ENCODE measurements around the gene SCUBE2. TPM values are rescaled to one million over a fixed set of nuclear protein-coding genes. Genes with fewer than 3 reads are reported as not detected.

Gene SCUBE2
- total RNA-seq, 1 donor from 2014 or later, result 1.2 TPM

GRCh38 chr11:9030601-9031000 lies 60.8 kb downstream of the SCUBE2 start:
- H3K4me1 Mint-ChIP-seq (ENCODE audit: low read depth), result no peaks in the 10 kb centered on the region
- peaks cover 3% of the 10 kb centered on the region for H3K27me3 Mint-ChIP-seq
- DNase-seq (ENCODE audit: low spot score, unreplicated experiment), result no peak
- TF ChIP-seq CTCF (IDR thresholded peaks at IDR 0.05; ENCODE audit: unreplicated experiment), result no peak
- no peak overlapping the region for H3K4me3 Mint-ChIP-seq (ENCODE audit: low read depth)
- H3K36me3 Mint-ChIP-seq (ENCODE audit: insufficient read depth), result no peaks in the 10 kb centered on the region
- no peak overlapping the region for H3K27ac Mint-ChIP-seq
- no peaks in the 10 kb centered on the region for H3K9me3 Mint-ChIP-seq (ENCODE audit: low read depth)

- H3K36me3 Mint-ChIP-seq (ENCODE audit: insufficient read depth), result no peaks in the 10 kb centered on the region
- TF ChIP-seq CTCF (IDR thresholded peaks at IDR 0.05; ENCODE audit: unreplicated experiment), result no peak
- no peaks in the 10 kb centered on the region for H3K4me1 Mint-ChIP-seq (ENCODE audit: low read depth)
- no peaks in the 10 kb centered on the region for H3K9me3 Mint-ChIP-seq (ENCODE audit: low read depth)
- H3K27ac Mint-ChIP-seq, result no peak overlapping the region
- DNase-seq (ENCODE audit: low spot score, unreplicated experiment), result no peak
- H3K27me3 Mint-ChIP-seq, result peaks cover 3% of the 10 kb centered on the region
- no peak overlapping the region for H3K4me3 Mint-ChIP-seq (ENCODE audit: low read depth)
Measured at GRCh38 chr11:9029422-9029821, 62.0 kb downstream of the SCUBE2 start.

- Mint-ChIP-seq H3K4me3 (ENCODE audit: low read depth) (no peak overlapping the region), H3K27me3 (peaks cover under 1% of the 10 kb centered on the region), H3K9me3 (ENCODE audit: low read depth) (no peaks in the 10 kb centered on the region), H3K36me3 (ENCODE audit: insufficient read depth) (no peaks in the 10 kb centered on the region), H3K4me1 (ENCODE audit: low read depth) (no peaks in the 10 kb centered on the region), H3K27ac (no peak overlapping the region)
- TF ChIP-seq CTCF (IDR thresholded peaks at IDR 0.05; ENCODE audit: unreplicated experiment), result no peak
- DNase-seq (ENCODE audit: low spot score, unreplicated experiment), result no peak
Measured at GRCh38 chr11:9028581-9028980, 62.8 kb downstream of the SCUBE2 start.

- TF ChIP-seq CTCF (IDR thresholded peaks at IDR 0.05; ENCODE audit: unreplicated experiment), result no peak
- Mint-ChIP-seq H3K4me1 (ENCODE audit: low read depth) (no peaks in the 10 kb centered on the region), H3K36me3 (ENCODE audit: insufficient read depth) (no peaks in the 10 kb centered on the region), H3K27ac (no peak overlapping the region), H3K27me3 (peaks cover 13% of the 10 kb centered on the region), H3K9me3 (ENCODE audit: low read depth) (no peaks in the 10 kb centered on the region), H3K4me3 (ENCODE audit: low read depth) (no peak overlapping the region)
- DNase-seq (ENCODE audit: low spot score, unreplicated experiment), result no peak
Measured at GRCh38 chr11:9025101-9025850, 66.1 kb downstream of the SCUBE2 start.

- no peak overlapping the region for H3K27ac Mint-ChIP-seq
- H3K4me1 Mint-ChIP-seq (ENCODE audit: low read depth), result no peaks in the 10 kb centered on the region
- H3K27me3 Mint-ChIP-seq, result peaks cover 15% of the 10 kb centered on the region
- H3K9me3 Mint-ChIP-seq (ENCODE audit: low read depth), result no peaks in the 10 kb centered on the region
- no peaks in the 10 kb centered on the region for H3K36me3 Mint-ChIP-seq (ENCODE audit: insufficient read depth)
- H3K4me3 Mint-ChIP-seq (ENCODE audit: low read depth), result no peak overlapping the region
- TF ChIP-seq CTCF (IDR thresholded peaks at IDR 0.05; ENCODE audit: unreplicated experiment), result no peak
- DNase-seq (ENCODE audit: low spot score, unreplicated experiment), result no peak
Measured at GRCh38 chr11:9022961-9023680, 68.3 kb downstream of the SCUBE2 start.

Measured in progenitor cell of endocrine pancreas (in vitro differentiated cells).